ENCODE data around the gene TEAD1. TPM values are rescaled to one million over a fixed set of nuclear protein-coding genes. Genes with fewer than 3 reads are reported as not detected.

TEAD1 gene
- total RNA-seq, 1 donor: 176 TPM

DNA sequence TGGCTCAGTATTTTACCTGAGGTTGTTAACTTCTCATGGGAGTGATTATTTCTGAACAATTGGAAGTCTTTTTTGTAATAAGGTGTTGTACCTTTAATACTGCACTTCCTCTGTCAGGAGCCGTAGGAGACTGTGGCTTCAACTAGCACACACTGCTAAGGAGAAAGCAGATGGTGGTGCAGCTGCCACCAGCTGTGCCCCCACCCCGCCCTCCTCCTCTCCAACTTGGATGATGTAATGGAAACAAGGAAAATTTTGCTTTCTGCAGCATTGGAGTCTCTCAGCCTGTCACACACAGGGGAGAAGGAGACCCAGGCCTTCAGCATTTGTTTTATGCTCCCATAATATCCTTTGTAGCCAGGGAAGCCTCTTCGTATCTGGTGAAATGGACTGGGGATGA is 91.2 kb downstream of the TEAD1 start:
- Histone ChIP-seq H3K4me2 (ENCODE audit: insufficient read depth, low read length) (no peak overlapping the region), H3K79me2 (ENCODE audit: insufficient read depth, low read length) (peaks cover 93% of the 10 kb centered on the region), H2AFZ (ENCODE audit: low read length) (no peak overlapping the region), H3K4me1 (ENCODE audit: insufficient read depth, low read length) (peaks cover 73% of the 10 kb centered on the region), H3K4me3 (ENCODE audit: insufficient read depth, low read length) (no peak overlapping the region), H3K27me3 (ENCODE audit: insufficient read depth, low read length) (no peaks in the 10 kb centered on the region), H3K27ac (ENCODE audit: low read depth, low read length) (no peak overlapping the region), H4K20me1 (ENCODE audit: insufficient read depth, low read length) (peaks cover 26% of the 10 kb centered on the region), H3K9me3 (ENCODE audit: low read depth, low read length) (no peaks in the 10 kb centered on the region), H3K36me3 (ENCODE audit: insufficient read depth, low read length) (peaks cover 18% of the 10 kb centered on the region)
- TF ChIP-seq, protein P1, sequence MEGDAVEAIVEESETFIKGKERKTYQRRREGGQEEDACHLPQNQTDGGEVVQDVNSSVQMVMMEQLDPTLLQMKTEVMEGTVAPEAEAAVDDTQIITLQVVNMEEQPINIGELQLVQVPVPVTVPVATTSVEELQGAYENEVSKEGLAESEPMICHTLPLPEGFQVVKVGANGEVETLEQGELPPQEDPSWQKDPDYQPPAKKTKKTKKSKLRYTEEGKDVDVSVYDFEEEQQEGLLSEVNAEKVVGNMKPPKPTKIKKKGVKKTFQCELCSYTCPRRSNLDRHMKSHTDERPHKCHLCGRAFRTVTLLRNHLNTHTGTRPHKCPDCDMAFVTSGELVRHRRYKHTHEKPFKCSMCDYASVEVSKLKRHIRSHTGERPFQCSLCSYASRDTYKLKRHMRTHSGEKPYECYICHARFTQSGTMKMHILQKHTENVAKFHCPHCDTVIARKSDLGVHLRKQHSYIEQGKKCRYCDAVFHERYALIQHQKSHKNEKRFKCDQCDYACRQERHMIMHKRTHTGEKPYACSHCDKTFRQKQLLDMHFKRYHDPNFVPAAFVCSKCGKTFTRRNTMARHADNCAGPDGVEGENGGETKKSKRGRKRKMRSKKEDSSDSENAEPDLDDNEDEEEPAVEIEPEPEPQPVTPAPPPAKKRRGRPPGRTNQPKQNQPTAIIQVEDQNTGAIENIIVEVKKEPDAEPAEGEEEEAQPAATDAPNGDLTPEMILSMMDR (IDR thresholded peaks at IDR 0.05; ENCODE audit: extremely low read depth, low read depth, low read length): no peak
- DNase-seq (ENCODE audit: insufficient read length, low spot score, missing footprints): no peak

DNA sequence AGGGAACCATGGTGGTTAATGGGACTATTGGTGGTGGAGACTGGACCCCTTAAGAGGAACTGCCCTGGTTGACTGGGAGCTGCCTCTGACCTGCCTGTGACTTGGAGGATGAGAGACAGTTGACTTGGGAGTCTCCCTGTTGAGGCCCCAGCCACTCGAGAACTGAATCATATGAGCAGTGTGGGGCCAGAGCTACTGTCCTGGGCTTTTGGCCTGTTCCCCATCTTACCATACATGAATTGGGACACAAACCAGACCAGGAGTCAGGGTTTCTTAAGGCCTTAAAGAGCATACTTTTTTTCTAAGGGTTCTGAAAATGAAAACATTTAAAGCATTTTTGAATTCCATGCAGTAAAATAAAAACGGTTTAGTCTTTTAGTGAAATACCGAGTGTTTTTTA is 92.8 kb downstream of the TEAD1 start:
- peaks cover 17% of the 10 kb centered on the region for H4K20me1 ChIP-seq (ENCODE audit: insufficient read depth, low read length)
- H3K4me1 ChIP-seq (ENCODE audit: insufficient read depth, low read length): peaks cover 74% of the 10 kb centered on the region
- peaks cover 18% of the 10 kb centered on the region for H3K36me3 ChIP-seq (ENCODE audit: insufficient read depth, low read length)
- H3K27me3 ChIP-seq (ENCODE audit: insufficient read depth, low read length): no peaks in the 10 kb centered on the region
- H3K9me3 ChIP-seq (ENCODE audit: low read depth, low read length): no peaks in the 10 kb centered on the region
- H2AFZ ChIP-seq (ENCODE audit: low read length): no peak overlapping the region
- no peak overlapping the region for H3K4me2 ChIP-seq (ENCODE audit: insufficient read depth, low read length)
- TF ChIP-seq, protein P1 (IDR thresholded peaks at IDR 0.05; ENCODE audit: extremely low read depth, low read depth, low read length): no peak
- H3K4me3 ChIP-seq (ENCODE audit: insufficient read depth, low read length): no peak overlapping the region
- H3K79me2 ChIP-seq (ENCODE audit: insufficient read depth, low read length): peaks cover 93% of the 10 kb centered on the region
- no peak for DNase-seq (ENCODE audit: insufficient read length, low spot score, missing footprints)
- H3K27ac ChIP-seq (ENCODE audit: low read depth, low read length): peak overlapping the region; percentile 19

DNA sequence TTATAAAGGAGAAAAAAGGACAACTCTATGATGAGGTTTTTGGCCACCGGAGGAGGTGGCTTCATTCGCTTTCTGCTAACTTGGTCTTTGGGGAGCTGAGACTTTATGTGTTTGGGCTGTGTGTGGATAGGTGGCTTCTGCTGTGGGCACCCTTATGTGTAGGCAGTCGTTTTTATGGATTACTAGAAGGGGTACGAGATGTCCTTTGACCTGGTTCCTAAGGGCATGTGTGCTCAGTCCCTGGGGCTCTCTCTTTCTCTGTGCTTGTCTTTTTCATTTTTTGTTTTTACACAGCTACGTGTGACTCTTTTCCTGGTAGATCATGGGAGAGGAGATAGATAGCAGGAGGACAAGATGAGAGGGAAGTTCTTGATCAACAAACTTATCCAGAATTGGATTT is 93.4 kb downstream of the TEAD1 start:
- Histone ChIP-seq H3K4me3 (ENCODE audit: insufficient read depth, low read length) (no peak overlapping the region), H3K4me2 (ENCODE audit: insufficient read depth, low read length) (no peak overlapping the region), H3K27ac (ENCODE audit: low read depth, low read length) (peak overlapping the region; percentile 19), H3K4me1 (ENCODE audit: insufficient read depth, low read length) (peaks cover 73% of the 10 kb centered on the region), H4K20me1 (ENCODE audit: insufficient read depth, low read length) (peaks cover 16% of the 10 kb centered on the region), H3K27me3 (ENCODE audit: insufficient read depth, low read length) (no peaks in the 10 kb centered on the region), H3K79me2 (ENCODE audit: insufficient read depth, low read length) (peaks cover 93% of the 10 kb centered on the region), H2AFZ (ENCODE audit: low read length) (no peak overlapping the region), H3K9me3 (ENCODE audit: low read depth, low read length) (no peaks in the 10 kb centered on the region), H3K36me3 (ENCODE audit: insufficient read depth, low read length) (peaks cover 18% of the 10 kb centered on the region)
- TF ChIP-seq, protein P1 (IDR thresholded peaks at IDR 0.05; ENCODE audit: extremely low read depth, low read depth, low read length): no peak
- DNase-seq (ENCODE audit: insufficient read length, low spot score, missing footprints): no peak

DNA sequence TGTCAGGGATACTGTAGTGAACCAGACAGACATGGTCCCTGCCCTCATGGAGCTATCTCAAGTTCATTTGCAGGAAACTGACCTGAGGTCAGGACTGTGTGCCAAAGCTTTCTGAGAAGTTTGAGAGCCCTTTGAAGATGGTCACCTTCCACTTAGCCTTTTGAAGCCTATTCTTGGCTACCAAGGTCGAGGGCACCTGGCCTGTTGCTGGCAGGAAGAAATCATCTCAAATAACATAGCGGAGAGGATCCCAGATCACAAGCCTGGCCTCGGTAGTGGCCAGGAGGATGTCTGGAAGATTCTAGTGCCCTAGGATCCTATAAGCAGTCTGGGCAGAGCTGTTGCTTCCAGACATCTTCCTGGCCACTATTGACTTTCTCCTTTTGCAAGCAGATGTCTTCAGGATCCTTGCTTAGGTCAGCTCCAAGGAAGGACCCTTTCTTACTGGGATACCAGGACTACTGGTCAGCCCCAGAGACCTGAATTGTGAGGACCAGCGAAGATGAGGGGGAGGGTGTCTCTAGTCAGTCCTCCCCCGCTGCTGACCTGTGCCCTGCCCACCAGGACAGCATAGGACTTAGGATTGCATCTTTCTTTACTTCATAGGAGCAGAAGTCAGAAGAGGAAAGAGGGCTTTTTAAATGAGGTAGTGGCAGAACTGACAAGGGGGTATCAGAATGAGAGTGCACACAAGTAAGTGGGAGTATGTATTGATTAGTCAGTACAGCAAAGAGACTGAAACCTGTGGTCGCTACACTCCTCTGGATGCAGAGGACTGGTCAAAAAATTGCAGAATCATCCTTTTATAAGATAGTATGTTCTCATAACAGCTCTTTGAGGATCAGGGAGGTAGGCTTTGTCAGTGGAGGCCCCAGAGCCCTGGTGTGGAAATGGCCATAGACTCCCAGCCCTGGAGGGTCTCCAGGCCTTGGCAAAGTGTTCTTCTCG is 94.8 kb downstream of the TEAD1 start:
- Histone ChIP-seq H3K4me1 (ENCODE audit: insufficient read depth, low read length) (peaks cover 71% of the 10 kb centered on the region), H3K36me3 (ENCODE audit: insufficient read depth, low read length) (peaks cover 18% of the 10 kb centered on the region)

More for the DNA sequence above, 94.8 kb downstream of the TEAD1 start:
- no peak overlapping the region for H2AFZ ChIP-seq (ENCODE audit: low read length)
- peak overlapping the region; percentile 88 for H3K27ac ChIP-seq (ENCODE audit: low read depth, low read length)
- H4K20me1 ChIP-seq (ENCODE audit: insufficient read depth, low read length): peaks cover 10% of the 10 kb centered on the region
- no peak overlapping the region for H3K4me3 ChIP-seq (ENCODE audit: insufficient read depth, low read length)
- TF ChIP-seq, protein P1 (IDR thresholded peaks at IDR 0.05; ENCODE audit: extremely low read depth, low read depth, low read length): no peak
- no peak for DNase-seq (ENCODE audit: insufficient read length, low spot score, missing footprints)
- H3K27me3 ChIP-seq (ENCODE audit: insufficient read depth, low read length): no peaks in the 10 kb centered on the region
- no peaks in the 10 kb centered on the region for H3K9me3 ChIP-seq (ENCODE audit: low read depth, low read length)
- peaks cover 98% of the 10 kb centered on the region for H3K79me2 ChIP-seq (ENCODE audit: insufficient read depth, low read length)
- H3K4me2 ChIP-seq (ENCODE audit: insufficient read depth, low read length): peak overlapping the region; percentile 41
